LoVo (cell line): ENCODE measurements around the gene PPARG.
"Not testable (repeated sequence)": the region's sequence is repeated elsewhere in the genome, so short reads cannot be mapped to it uniquely, and the experiment has no call there.

Source experiments
- DNase-seq: peaks from one replicate; pipeline ENCODE4 v3.0.0-alpha.2; 2016; ENCODE audit warnings: low spot score

PPARG gene

GRCh38 chr3:12462159-12462947, 173.5 kb downstream of the PPARG start:
- no peak for DNase-seq

DNA sequence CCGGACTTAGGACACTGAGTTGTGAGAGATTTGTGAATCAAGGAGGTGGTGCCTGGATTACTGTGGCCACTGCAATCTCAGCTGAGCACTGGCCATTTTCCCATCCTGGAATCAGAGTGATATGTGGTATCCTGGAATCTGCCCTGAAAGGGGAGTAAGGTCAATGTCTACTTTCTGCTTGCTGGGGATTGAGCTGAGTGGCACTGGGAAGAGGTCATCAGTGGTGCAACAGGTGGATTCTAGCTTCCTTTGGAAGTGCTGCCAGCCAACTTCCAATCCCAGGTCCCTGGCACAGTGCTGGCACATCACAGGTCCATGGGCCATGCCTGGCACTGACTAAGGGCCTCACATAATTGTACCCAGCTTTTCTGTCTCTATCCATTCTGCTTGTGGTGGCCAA, 174.8 kb downstream of the PPARG start:
- DNase-seq, result no peak

DNA sequence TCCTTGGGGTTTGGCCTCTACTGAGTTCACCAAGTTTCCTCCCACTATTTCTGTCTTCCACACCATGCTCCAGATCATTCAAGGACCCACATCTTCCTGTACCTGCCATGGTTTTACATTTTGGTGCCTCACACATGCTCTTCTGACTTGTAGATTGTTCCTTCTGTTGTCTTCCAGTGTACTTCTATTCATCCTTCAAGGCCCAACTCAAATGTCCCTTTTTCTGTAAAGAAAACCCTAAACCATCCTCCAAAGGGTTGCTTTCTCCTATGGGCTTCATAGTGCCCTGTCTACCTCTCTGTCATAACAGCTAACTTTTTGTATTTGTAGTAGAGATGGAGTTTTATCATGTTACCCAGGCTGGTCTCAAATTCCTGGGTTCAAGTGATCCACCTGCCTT, 175.3 kb downstream of the PPARG start:
- no peak for DNase-seq

- DNase-seq, result no peak
These were observed 176.4 kb downstream of the PPARG start for GRCh38 chr3:12465151-12465835.

DNA sequence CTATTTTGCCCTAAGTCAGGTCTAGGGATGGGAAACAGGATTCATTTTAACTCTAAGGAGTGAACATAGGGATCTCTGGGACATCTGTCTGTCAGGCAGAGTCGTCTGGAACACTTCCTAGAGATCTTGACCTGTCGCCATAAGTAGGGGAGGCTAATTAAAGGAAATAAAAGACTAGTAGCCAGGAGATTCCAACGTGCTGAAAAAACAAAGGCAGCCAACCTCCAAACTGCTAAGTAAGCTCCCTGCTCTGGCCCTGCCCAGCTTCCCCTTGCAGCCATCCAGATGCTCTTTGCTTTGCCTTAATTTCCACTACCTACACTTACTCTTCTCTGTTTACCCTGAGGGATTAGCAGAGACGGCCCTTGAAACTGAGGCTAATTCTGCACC, 177.0 kb downstream of the PPARG start:
- DNase-seq, result no peak

GRCh38 chr3:12467746-12468145, 178.9 kb downstream of the PPARG start:
- DNase-seq, result no peak

- DNase-seq, result no peak
These were observed 179.4 kb downstream of the PPARG start for GRCh38 chr3:12468276-12468675.

DNA sequence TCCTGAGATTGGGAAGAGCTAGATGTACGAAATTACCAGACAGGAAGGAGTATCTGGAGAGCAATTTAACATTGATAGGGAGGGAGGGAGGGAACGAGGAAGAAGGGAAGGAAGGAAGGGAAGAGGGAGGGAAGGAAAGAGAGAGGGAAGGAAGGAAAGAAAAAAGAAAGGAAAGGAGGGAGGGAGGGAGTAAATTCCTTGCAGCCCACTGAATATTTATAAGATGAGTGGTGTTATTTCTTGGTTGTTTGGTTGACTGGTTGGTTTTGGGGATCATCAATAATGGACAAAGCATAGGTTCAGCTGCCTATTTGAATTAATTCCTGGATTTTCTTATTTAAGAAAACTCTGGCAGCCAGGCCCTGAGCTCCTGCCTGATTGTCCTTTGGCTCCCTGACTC, 179.9 kb downstream of the PPARG start:
- DNase-seq, result no peak

- DNase-seq, result not testable (repeated sequence)
These were observed 180.4 kb downstream of the PPARG start for GRCh38 chr3:12469222-12469621.

DNA sequence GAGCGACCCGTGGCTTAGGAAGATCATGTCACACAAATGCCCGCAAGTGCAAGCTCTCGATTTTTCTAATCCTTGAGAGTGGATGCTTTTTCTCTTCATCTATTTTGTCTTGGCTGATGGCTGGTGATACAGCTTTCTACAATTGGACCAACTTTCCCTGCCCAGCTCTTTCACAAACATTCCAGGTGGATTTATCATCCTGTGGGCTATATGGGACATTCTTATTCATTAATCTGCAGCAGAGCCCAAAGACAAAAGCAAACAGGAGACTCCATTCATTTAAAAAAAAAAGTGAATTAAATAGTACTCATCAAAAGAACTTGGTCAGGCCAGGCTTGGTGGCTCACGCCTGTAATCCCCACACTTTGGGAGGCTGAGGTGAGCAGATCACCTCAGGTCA, 181.2 kb downstream of the PPARG start:
- DNase-seq, result peak; percentile 53

DNA sequence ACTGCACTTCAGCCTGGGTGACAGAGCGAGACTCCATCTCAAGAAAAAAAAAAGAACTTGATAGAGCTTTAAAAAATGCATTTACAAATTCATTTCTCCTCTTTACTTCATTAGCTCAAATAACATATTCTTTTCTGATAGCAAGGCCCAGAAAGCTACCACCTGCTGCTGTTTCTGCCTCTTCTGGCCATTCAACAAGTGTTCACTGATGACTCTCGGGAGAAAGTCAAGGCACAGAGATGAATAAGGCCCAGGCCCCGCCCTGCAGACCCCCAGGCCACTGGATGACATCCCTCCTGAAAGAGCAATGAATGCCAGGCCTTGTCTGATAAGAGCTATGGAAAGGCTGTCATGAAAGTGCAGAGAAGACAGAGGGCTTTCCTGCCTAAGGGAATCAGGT, 181.8 kb downstream of the PPARG start:
- DNase-seq, result no peak

- DNase-seq, result peak; percentile 91
These were observed 182.4 kb downstream of the PPARG start for GRCh38 chr3:12471241-12471640.

DNA sequence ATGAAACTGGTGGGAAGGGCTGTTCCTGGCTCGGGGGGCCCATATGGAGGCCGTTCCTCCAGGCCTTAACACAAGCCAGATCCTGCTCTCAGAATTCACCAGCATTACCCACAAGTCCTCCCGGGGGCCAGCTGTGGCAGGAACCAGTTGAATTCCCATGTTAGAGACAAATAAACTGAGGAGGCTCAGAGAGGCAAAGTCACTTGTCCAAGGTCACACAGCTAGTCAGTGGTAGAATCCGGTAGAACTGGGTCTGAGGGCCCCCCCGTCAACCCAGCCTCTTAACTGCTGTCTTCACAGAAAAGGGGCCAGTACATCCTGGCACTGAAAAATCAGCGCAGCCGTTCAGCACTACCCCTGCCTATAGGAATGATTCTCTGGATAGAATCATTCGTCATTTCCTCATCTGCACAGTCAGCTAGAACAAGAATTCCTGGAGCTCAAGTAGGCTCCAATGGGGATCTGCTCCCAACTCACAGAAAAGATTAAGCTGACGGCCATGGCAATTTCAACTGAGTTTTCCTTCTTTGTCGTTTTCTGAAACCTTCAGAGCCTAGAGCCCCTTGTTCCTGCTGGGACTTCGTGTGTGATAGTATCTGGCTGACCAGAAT, 183.2 kb downstream of the PPARG start:
- DNase-seq, result no peak

- DNase-seq, result no peak
These were observed 183.9 kb downstream of the PPARG start for GRCh38 chr3:12472796-12473195.

- no peak for DNase-seq
These were observed 184.6 kb downstream of the PPARG start for GRCh38 chr3:12473511-12473910.

DNA sequence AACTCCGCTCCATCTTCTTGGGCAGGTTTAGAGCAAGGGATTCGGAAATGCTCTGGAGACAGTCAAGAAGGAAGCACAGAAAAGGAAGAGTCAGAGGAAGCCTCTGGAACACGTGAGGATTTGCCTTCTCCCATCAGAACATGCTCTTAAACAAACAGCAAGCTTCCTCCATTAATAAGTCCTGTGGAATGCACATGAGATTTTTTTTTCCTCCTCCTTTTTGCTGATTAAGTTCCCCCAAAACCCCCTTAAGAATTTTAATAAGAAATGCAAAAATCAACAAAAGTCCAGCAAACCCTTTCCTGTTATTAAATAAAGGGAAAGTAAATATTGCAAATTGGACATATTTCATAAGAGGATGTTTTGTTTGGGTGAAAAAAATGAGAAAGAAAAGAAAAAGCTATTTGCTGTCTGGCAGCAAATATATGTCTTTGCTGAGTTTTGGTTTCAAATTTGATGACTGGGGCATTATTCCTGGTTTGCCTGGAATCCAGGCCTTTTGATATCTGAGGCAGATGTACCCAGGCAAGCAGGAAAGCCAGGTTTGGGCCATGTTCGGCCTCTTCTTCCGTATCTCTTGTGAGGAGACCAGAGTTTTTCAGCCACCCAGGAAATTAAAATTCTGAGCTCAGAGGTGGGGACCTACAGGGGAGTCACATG, 187.5 kb downstream of the PPARG start:
- DNase-seq, result no peak

DNA sequence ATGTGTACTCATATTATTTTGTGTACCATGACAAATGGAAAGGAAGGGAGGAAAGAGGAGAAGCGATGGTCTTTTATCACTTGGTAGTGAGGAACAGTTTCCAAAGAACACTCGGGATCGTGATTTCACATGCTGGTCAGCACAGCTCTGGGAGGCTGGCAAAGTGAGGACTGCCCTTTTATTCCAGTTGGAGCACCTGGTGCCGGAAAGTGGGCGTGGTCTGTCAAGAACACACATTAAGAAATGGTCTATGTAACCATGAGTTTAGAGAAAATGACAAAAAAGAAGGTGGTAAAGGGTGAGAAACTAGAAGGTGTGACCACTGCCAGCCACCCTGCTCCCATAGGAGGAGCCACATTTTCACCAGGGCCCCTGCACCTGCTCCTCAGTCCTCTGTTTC, 188.4 kb downstream of the PPARG start:
- DNase-seq, result no peak

GRCh38 chr3:12478326-12478725, 189.5 kb downstream of the PPARG start:
- no peak for DNase-seq

DNA sequence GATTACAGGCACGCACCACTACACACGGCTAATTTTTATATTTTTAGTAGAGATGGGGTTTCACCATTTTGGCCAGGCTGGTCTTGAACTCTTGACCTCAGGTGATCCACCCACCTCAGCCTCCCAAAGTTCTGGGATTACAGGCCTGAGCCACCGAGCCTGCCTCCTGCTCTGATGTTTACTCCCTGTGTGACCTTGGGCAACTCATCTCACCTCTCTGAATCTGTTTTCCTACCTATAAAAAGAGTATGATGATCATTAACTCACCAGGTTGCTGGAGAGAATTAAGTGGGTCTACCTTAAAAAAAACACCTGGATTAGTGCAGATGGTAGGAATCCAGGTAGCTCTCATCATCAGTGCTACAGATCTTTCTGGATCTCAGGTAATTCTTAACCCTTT, 190.3 kb downstream of the PPARG start:
- DNase-seq, result not testable (repeated sequence)

DNA sequence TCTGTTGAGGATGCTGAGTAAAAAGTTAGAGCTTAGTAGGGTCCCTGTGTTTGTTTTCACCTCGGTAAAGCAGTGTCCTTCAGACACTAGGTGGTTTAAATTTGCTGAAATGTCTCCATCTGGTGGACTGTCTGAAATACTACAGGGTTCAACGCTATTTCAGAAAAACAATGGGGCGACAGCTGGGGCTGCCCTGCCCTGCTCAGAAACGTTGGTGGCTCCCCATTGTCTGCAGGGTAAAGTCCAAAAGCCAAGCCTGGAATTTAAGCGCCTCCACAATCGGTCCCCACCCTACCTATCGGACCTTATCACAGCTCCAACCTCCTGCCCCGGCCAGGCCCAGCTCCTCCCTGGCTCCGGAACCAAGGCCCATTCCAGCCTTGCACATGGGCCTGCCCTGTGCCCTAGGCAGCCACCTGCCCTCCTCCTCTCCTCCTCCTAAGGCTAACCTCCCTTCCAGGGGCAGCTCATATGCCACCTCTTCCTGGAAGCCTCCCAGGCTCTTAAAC, 191.1 kb downstream of the PPARG start:
- peak; percentile 84 for DNase-seq

DNA sequence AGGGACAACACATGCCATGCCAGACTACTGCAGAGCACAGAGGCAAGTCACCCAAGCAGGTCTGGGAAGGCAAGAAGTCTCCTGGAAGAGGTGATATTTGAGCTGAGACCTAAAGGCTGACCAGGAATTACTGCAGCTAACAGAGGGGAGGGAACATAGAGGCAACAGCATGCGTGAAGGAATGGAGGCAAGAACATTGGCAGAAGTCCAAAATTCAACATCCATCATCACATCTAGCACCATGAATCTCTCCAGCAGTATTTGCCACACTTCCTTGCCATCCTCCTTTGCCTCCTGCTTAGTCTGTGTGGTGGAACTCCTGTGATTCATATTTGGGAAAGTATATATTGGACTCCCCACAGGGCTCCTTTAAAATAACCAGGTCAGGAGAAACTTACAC, 194.5 kb downstream of the PPARG start:
- DNase-seq, result peak; percentile 31

- DNase-seq, result no peak
These were observed 195.0 kb downstream of the PPARG start for GRCh38 chr3:12483872-12484197.
